WTC11 (cell line): ENCODE results near the gene HSD11B1L.

Experiments used
- CTCF ChIP-seq: fragments of 200-600 bp; IDR thresholded peaks from 2 replicates; pipeline ENCODE4 v1.8.0; 2022; ENCODE audit warnings: antibody characterized with exemption
- E2F4 ChIP-seq: sonication (generic); formaldehyde crosslinking; IDR thresholded peaks from 2 replicates; pipeline ENCODE4 v1.8.1; 2022; ENCODE audit warnings: low read depth, mild to moderate bottlenecking, moderate library complexity, missing genetic modification reagents, borderline replicate concordance
- ESRRA ChIP-seq: sonication (generic); formaldehyde crosslinking; IDR thresholded peaks from 2 replicates; pipeline ENCODE4 v1.8.1; 2022; ENCODE audit warnings: mild to moderate bottlenecking, missing genetic modification reagents, borderline replicate concordance

- TF ChIP-seq E2F4 (CRISPR knock-in tag) = no peak
- no peak for TF ChIP-seq CTCF
- TF ChIP-seq ESRRA (CRISPR knock-in tag) = no peak
Measured at GRCh38 chr19:5673752-5674151, 7.1 kb upstream of the HSD11B1L start.
